ENCODE results near the gene ADRB1. TPM values are rescaled to one million over a fixed set of nuclear protein-coding genes. Genes with fewer than 3 reads are reported as not detected.

The ADRB1 gene
- total and polyA plus RNA-seq, 2 of the 4 experiments (the other 2 are of a cell fraction): not detected

- peaks cover 17% of the 10 kb centered on the region for H3K27me3 ChIP-seq (ENCODE audit: control insufficient read depth, insufficient read depth, low read length)
- no peak overlapping the region for H3K4me3 ChIP-seq (ENCODE audit: insufficient read depth, low read depth, low read length)
- H4K8ac ChIP-seq (ENCODE audit: low read depth in 2 of 2, low read length in 2 of 2): no peak overlapping the region
- H3K9me3 ChIP-seq (ENCODE audit: control insufficient read depth, insufficient read depth, low read length): no peaks in the 10 kb centered on the region
- H2BK20ac ChIP-seq (ENCODE audit: low read depth, low read length): no peak overlapping the region
- no peak overlapping the region for H3K23ac ChIP-seq (ENCODE audit: low read depth, low read length)
- H3K56ac ChIP-seq (ENCODE audit: extremely low read depth, insufficient read depth, low read length): no peak overlapping the region
- H3K9ac ChIP-seq (ENCODE audit: low read depth, low read length): no peak overlapping the region
- in situ Hi-C loops (cut with MboI; ENCODE audit: low sequenced_read_pairs): no loop called here
- no peak overlapping the region for H3K27ac ChIP-seq (ENCODE audit: insufficient read depth, low read length)
- no peak for TF ChIP-seq POLR2A (IDR thresholded peaks at IDR 0.05; ENCODE audit: low read depth, low read length)
- TF ChIP-seq FOS (IDR thresholded peaks at IDR 0.05; ENCODE audit: low read depth, low read length): no peak
- no peak for TF ChIP-seq BHLHE40 (IDR thresholded peaks at IDR 0.05; ENCODE audit: low read depth, low read length)
- TF ChIP-seq, protein P1, sequence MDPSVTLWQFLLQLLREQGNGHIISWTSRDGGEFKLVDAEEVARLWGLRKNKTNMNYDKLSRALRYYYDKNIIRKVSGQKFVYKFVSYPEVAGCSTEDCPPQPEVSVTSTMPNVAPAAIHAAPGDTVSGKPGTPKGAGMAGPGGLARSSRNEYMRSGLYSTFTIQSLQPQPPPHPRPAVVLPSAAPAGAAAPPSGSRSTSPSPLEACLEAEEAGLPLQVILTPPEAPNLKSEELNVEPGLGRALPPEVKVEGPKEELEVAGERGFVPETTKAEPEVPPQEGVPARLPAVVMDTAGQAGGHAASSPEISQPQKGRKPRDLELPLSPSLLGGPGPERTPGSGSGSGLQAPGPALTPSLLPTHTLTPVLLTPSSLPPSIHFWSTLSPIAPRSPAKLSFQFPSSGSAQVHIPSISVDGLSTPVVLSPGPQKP (IDR thresholded peaks at IDR 0.05; ENCODE audit: borderline replicate concordance, low read depth, low read length): no peak
- TF ChIP-seq CTCF (conservative IDR thresholded peaks at IDR 0.05; ENCODE audit: low read depth, low read length): no peak
- no peak for TF ChIP-seq MXI1 (IDR thresholded peaks at IDR 0.05; ENCODE audit: borderline replicate concordance, low read depth, low read length)
- TF ChIP-seq NFE2L2 (IDR thresholded peaks at IDR 0.05; ENCODE audit: low read depth, low read length): no peak
- no peak for TF ChIP-seq MAZ (IDR thresholded peaks at IDR 0.05; ENCODE audit: borderline replicate concordance, low read depth, low read length)
- no peak for TF ChIP-seq SMC3 (IDR thresholded peaks at IDR 0.05; ENCODE audit: low read depth, low read length)
- no peak for TF ChIP-seq RCOR1 (IDR thresholded peaks at IDR 0.05; ENCODE audit: insufficient replicate concordance, low read length)
- no peak for TF ChIP-seq CHD1 (IDR thresholded peaks at IDR 0.05; ENCODE audit: low read depth, low read length)
- TF ChIP-seq, protein P2, sequence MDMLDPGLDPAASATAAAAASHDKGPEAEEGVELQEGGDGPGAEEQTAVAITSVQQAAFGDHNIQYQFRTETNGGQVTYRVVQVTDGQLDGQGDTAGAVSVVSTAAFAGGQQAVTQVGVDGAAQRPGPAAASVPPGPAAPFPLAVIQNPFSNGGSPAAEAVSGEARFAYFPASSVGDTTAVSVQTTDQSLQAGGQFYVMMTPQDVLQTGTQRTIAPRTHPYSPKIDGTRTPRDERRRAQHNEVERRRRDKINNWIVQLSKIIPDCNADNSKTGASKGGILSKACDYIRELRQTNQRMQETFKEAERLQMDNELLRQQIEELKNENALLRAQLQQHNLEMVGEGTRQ (IDR thresholded peaks at IDR 0.05; ENCODE audit: low read depth, low read length): no peak
- TF ChIP-seq RFX5 (IDR thresholded peaks at IDR 0.05; ENCODE audit: low read depth, low read length): no peak
- TF ChIP-seq MAFK (IDR thresholded peaks at IDR 0.05; ENCODE audit: low read depth, low read length): no peak
- no peak for TF ChIP-seq RAD21 (IDR thresholded peaks at IDR 0.05; ENCODE audit: low read length)
- TF ChIP-seq CEBPB (IDR thresholded peaks at IDR 0.05; ENCODE audit: low read depth, low read length): no peak
- no peaks in the 10 kb centered on the region for H4K20me1 ChIP-seq (ENCODE audit: insufficient read depth, low read length)
- no peak for DNase-seq
- WGBS, 2 experiments (ENCODE audit: extremely low coverage in 2 of 2, insufficient read length in 1 of 2): no CpG with 5 or more reads among the region's 6 CpGs
- no peak overlapping the region for H2AK5ac ChIP-seq (ENCODE audit: low read depth, low read length)
- H3K18ac ChIP-seq (ENCODE audit: low read depth, low read length): no peak overlapping the region
- H2AFZ ChIP-seq (replicated peaks; ENCODE audit: low read length, poor library complexity): no peak overlapping the region
- intact Hi-C loops (cut with micrococcal nuclease): no loop called here
- no TSS peak for BruUV-seq (replicated peaks)
- H3K4me2 ChIP-seq (ENCODE audit: low read depth, low read length): no peak overlapping the region
- no peaks in the 10 kb centered on the region for H3K9me1 ChIP-seq (ENCODE audit: insufficient read depth, low read length)
- no peak overlapping the region for H3K4ac ChIP-seq (ENCODE audit: low read depth, low read length)
- H4K5ac ChIP-seq (ENCODE audit: low read depth, low read length): no peak overlapping the region
- H3K36me3 ChIP-seq (ENCODE audit: control insufficient read depth, insufficient read depth, low read length): no peaks in the 10 kb centered on the region
- no peak overlapping the region for H2AK9ac ChIP-seq (replicated peaks; ENCODE audit: low read depth, low read length, poor library complexity)
- no peak overlapping the region for H4K91ac ChIP-seq (ENCODE audit: insufficient read depth, low read depth, low read length)
- POLR2A ChIA-PET (ENCODE audit: unreplicated experiment): no interaction called here
- no peak for ATAC-seq (ENCODE audit: low read depth)
- CTCF ChIA-PET: no interaction called here
- no peak overlapping the region for H2BK120ac ChIP-seq (ENCODE audit: low read depth, low read length)
- H2BK5ac ChIP-seq (ENCODE audit: low read depth, low read length, poor library complexity, severe bottlenecking): no peak overlapping the region
- H3K4me1 ChIP-seq (ENCODE audit: control insufficient read depth, insufficient read depth, low read length): no peaks in the 10 kb centered on the region
- dilution Hi-C loops (cut with HindIII; ENCODE audit: low sequenced_read_pairs, unreplicated experiment): no loop called here
- no peaks in the 10 kb centered on the region for H3K79me1 ChIP-seq (ENCODE audit: low read depth in 1 of 2, low read length in 2 of 2)
- H3K14ac ChIP-seq (replicated peaks; ENCODE audit: low read depth, low read length): no peak overlapping the region
- no peak overlapping the region for H2BK15ac ChIP-seq (ENCODE audit: low read depth, low read length)
These were observed 17.5 kb downstream of the ADRB1 start for GRCh38 chr10:114061148-114061547.
